ENCODE results near the gene IL4I1.

Gene IL4I1

GRCh38 chr19:49933643-49934042 is 37.0 kb upstream of the IL4I1 start:
- TF ChIP-seq ZBTB7A (IDR thresholded peaks at IDR 0.05; ENCODE audit: low read depth) (no peak), EGR1 (IDR thresholded peaks at IDR 0.05) (no peak), TAF1 (IDR thresholded peaks at IDR 0.05; ENCODE audit: low read depth) (no peak), CEBPB (IDR thresholded peaks at IDR 0.05) (no peak), MAX (IDR thresholded peaks at IDR 0.05) (no peak), YY1 (IDR thresholded peaks at IDR 0.05; ENCODE audit: low read depth) (no peak), FOXM1 (IDR thresholded peaks at IDR 0.05; ENCODE audit: borderline replicate concordance, low read depth) (no peak), RAD21 (IDR thresholded peaks at IDR 0.05; ENCODE audit: low read depth) (no peak), CREB1 (IDR thresholded peaks at IDR 0.05; ENCODE audit: low read depth) (no peak), EP300 (IDR thresholded peaks at IDR 0.05; ENCODE audit: borderline replicate concordance) (no peak), USF1 (IDR thresholded peaks at IDR 0.05) (no peak), TEAD4 (IDR thresholded peaks at IDR 0.05) (no peak), REST (IDR thresholded peaks at IDR 0.05; ENCODE audit: low read depth) (no peak), TCF12 (IDR thresholded peaks at IDR 0.05; ENCODE audit: low read depth) (no peak), NFIC (IDR thresholded peaks at IDR 0.05) (no peak)

GRCh38 chr19:49932731-49933131 is 36.0 kb upstream of the IL4I1 start:
- TF ChIP-seq YY1 (IDR thresholded peaks at IDR 0.05; ENCODE audit: low read depth) (no peak), EP300 (IDR thresholded peaks at IDR 0.05; ENCODE audit: borderline replicate concordance) (no peak), USF1 (IDR thresholded peaks at IDR 0.05) (no peak), TEAD4 (IDR thresholded peaks at IDR 0.05) (no peak), FOXM1 (IDR thresholded peaks at IDR 0.05; ENCODE audit: borderline replicate concordance, low read depth) (no peak), ZBTB7A (IDR thresholded peaks at IDR 0.05; ENCODE audit: low read depth) (no peak), CREB1 (IDR thresholded peaks at IDR 0.05; ENCODE audit: low read depth) (no peak), RAD21 (IDR thresholded peaks at IDR 0.05; ENCODE audit: low read depth) (no peak), TAF1 (IDR thresholded peaks at IDR 0.05; ENCODE audit: low read depth) (no peak), EGR1 (IDR thresholded peaks at IDR 0.05) (no peak)

- TF ChIP-seq USF1 (IDR thresholded peaks at IDR 0.05): no peak
- no peak for TF ChIP-seq CREB1 (IDR thresholded peaks at IDR 0.05; ENCODE audit: low read depth)
- TF ChIP-seq MAX (IDR thresholded peaks at IDR 0.05): no peak
- no peak for TF ChIP-seq CEBPB (IDR thresholded peaks at IDR 0.05)
Measured at GRCh38 chr19:49932041-49932451, 35.4 kb upstream of the IL4I1 start.

- TF ChIP-seq FOXM1 (IDR thresholded peaks at IDR 0.05; ENCODE audit: borderline replicate concordance, low read depth) (no peak), YY1 (IDR thresholded peaks at IDR 0.05; ENCODE audit: low read depth) (no peak), TCF12 (IDR thresholded peaks at IDR 0.05; ENCODE audit: low read depth) (no peak), USF1 (IDR thresholded peaks at IDR 0.05) (no peak), CREB1 (IDR thresholded peaks at IDR 0.05; ENCODE audit: low read depth) (no peak), TAF1 (IDR thresholded peaks at IDR 0.05; ENCODE audit: low read depth) (no peak), TEAD4 (IDR thresholded peaks at IDR 0.05) (no peak), REST (IDR thresholded peaks at IDR 0.05; ENCODE audit: low read depth) (no peak)
Measured at GRCh38 chr19:49931293-49932040, 34.8 kb upstream of the IL4I1 start.

GRCh38 chr19:49930483-49931011 is 33.9 kb upstream of the IL4I1 start:
- no peak for TF ChIP-seq MAX (IDR thresholded peaks at IDR 0.05)
- TF ChIP-seq ZBTB7A (IDR thresholded peaks at IDR 0.05; ENCODE audit: low read depth): no peak
- TF ChIP-seq TAF1 (IDR thresholded peaks at IDR 0.05; ENCODE audit: low read depth): no peak
- TF ChIP-seq YY1 (IDR thresholded peaks at IDR 0.05; ENCODE audit: low read depth): no peak
- no peak for TF ChIP-seq TEAD4 (IDR thresholded peaks at IDR 0.05)
- no peak for TF ChIP-seq REST (IDR thresholded peaks at IDR 0.05; ENCODE audit: low read depth)
- TF ChIP-seq EP300 (IDR thresholded peaks at IDR 0.05; ENCODE audit: borderline replicate concordance): no peak
- no peak for TF ChIP-seq TCF12 (IDR thresholded peaks at IDR 0.05; ENCODE audit: low read depth)
- TF ChIP-seq NFIC (IDR thresholded peaks at IDR 0.05): no peak
- no peak for TF ChIP-seq CEBPB (IDR thresholded peaks at IDR 0.05)
- no peak for TF ChIP-seq CREB1 (IDR thresholded peaks at IDR 0.05; ENCODE audit: low read depth)
- TF ChIP-seq FOXM1 (IDR thresholded peaks at IDR 0.05; ENCODE audit: borderline replicate concordance, low read depth): no peak
- TF ChIP-seq EGR1 (IDR thresholded peaks at IDR 0.05): no peak
- no peak for TF ChIP-seq RAD21 (IDR thresholded peaks at IDR 0.05; ENCODE audit: low read depth)
- no peak for TF ChIP-seq USF1 (IDR thresholded peaks at IDR 0.05)

Data from Ishikawa (cell line).